Stimulated activated naive CD8-positive, alpha-beta T cell treated with anti-CD3 and anti-CD28 coated beads, Interleukin-15, amount 100 ng/mL, for 72 hours (primary cell): ENCODE data around the gene CCDC137.

Experiments
- ATAC-seq: fragments of 150-1000 bp; cut with Tn5 transposase; 2 replicates; pipeline ENCODE4 v1.10.0; 2021; ENCODE audit warnings: mild to moderate bottlenecking, moderate library complexity
- DNase-seq, 2 donors: peaks; one replicate each; pipeline ENCODE4 v3.0.0; 2021 to 2022
- H3K27ac Mint-ChIP-seq, 2 donors: one replicate each; pipeline ENCODE4 v1.8.0; 2022; ENCODE audit warnings: mild to moderate bottlenecking in 2 of 2, mixed read lengths in 2 of 2, moderate library complexity in 2 of 2
- H3K27me3 Mint-ChIP-seq: one replicate; pipeline ENCODE4 v1.8.0; 2022; ENCODE audit warnings: mixed read lengths
- H3K4me1 Mint-ChIP-seq: one replicate; pipeline ENCODE4 v1.8.0; 2022; ENCODE audit warnings: mild to moderate bottlenecking, mixed read lengths
- H3K4me3 Mint-ChIP-seq, 2 donors: one replicate each; pipeline ENCODE4 v1.8.0; 2022; ENCODE audit warnings: mild to moderate bottlenecking in 2 of 2, mixed read lengths in 2 of 2, moderate library complexity in 1 of 2
- H3K9me3 Mint-ChIP-seq, 2 donors: one replicate each; pipeline ENCODE4 v1.8.0; 2022; ENCODE audit warnings: mixed read lengths in 2 of 2

Gene CCDC137

DNA sequence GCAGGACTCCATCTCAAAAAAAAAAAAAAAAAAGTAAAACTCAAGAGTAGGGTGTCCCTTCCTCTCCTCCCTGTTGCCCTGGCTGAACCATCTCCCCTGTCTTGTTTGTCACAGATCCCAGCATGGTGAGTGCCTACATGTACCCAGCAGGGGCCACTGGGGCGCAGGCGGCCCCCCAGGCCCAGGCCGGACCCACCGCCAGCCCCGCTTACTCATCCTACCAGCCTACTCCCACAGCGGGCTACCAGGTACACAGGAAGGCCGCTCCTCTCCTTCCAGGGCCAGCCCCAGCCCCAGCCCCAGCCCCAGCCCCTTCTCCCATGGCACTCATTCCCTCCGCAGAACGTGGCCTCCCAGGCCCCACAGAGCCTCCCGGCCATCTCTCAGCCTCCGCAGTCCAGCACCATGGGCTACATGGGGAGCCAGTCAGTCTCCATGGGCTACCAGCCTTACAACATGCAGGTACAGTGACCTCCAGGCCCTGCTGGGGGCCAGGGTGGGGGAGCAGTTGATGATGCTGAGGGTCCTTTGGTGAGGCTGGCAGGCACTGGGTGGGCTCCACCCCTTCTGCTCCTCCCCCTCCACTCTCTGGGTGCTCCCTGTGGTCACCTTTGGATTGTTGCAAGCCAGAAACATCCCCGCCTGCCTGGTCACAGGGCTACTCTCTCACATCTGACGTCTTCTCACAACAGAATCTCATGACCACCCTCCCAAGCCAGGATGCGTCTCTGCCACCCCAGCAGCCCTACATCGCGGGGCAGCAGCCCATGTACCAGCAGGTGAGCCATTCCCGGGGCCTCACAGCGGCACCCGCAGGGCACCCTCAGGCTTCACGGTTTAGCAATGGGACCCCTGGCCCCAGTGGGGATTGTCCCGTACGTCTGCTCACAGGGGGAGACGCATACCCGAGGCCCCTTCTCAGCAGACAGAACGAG is 34.1 kb downstream of the CCDC137 start:
- DNase-seq (no peak), ATAC-seq (no peak)
- no peaks in the 10 kb centered on the region for H3K27me3 Mint-ChIP-seq
- H3K27ac Mint-ChIP-seq = peak overlapping the region in 1 of 2 donors; percentile 99
- peak overlapping the region; percentile 41 to 97 for H3K4me3 Mint-ChIP-seq
- H3K4me1 Mint-ChIP-seq = peaks cover 52% of the 10 kb centered on the region
- H3K9me3 Mint-ChIP-seq = no peaks in the 10 kb centered on the region

DNA sequence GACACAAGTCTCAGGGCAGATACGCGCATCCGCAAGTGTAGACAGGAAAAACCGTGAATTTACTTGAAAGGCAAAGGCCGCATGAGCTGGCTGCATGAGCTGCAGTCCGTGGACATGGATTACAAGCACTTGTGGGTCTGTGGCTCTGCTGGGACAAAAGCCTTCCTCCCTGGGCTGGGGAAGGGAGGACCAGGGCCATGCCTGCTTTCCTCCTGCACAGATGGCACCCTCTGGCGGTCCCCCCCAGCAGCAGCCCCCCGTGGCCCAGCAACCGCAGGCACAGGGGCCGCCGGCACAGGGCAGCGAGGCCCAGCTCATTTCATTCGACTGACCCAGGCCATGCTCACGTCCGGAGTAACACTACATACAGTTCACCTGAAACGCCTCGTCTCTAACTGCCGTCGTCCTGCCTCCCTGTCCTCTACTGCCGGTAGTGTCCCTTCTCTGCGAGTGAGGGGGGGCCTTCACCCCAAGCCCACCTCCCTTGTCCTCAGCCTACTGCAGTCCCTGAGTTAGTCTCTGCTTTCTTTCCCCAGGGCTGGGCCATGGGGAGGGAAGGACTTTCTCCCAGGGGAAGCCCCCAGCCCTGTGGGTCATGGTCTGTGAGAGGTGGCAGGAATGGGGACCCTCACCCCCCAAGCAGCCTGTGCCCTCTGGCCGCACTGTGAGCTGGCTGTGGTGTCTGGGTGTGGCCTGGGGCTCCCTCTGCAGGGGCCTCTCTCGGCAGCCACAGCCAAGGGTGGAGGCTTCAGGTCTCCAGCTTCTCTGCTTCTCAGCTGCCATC is 34.9 kb downstream of the CCDC137 start:
- no peaks in the 10 kb centered on the region for H3K9me3 Mint-ChIP-seq
- peak overlapping the region; percentile 94 to 97 for H3K4me3 Mint-ChIP-seq
- peaks cover 61% of the 10 kb centered on the region for H3K4me1 Mint-ChIP-seq
- DNase-seq = no peak
- peak overlapping the region; percentile 87 to 99 for H3K27ac Mint-ChIP-seq
- ATAC-seq = no peak
- H3K27me3 Mint-ChIP-seq = no peaks in the 10 kb centered on the region

DNA sequence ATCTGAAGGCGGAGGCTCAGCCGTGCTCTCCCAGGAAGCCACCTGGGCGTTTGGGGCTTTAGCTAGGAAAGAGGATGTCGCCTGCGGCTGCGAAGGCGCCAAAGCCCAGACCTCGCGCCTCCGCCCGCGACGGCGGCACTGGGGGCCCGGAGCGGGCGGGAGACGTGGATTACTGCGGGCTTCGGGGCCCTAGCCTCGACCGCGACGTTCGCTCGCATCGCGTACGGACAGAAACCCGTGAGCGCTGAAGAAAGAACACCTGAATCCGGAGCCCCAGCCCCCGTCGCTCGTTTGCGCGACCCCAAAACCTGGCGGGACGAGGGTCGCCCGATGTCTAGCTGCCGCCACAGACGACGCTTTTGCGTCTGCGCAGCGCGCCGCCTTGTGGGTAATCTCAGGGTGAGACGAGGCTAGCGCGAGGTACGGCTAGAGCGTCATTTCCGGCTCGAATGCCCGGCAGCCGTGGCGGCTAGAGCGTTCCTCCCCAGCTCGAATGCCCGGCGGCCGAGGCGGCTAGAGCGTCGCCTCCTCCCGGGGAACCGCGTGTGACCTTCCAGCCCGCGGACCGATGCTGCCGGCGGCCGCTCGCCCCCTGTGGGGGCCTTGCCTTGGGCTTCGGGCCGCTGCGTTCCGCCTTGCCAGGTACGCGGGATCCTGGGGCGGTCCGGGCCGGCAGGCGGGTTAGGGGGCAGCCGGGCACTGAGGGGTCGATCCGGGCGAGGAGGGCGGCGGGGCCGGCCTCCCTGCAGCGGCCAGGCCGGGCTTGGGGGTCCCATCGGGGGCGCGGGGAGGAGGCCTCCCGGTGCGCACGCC is 36.6 kb downstream of the CCDC137 start, which contains the start of gene MRPL12:
Gene MRPL12, plus strand, starts transcription at position 434 of the 813 bp plus-strand sequence. Its CDS starts 135 bp downstream, at position 569.
- peak; percentile 85 to 89 for DNase-seq
- H3K4me3 Mint-ChIP-seq = peak within 1 kb of the TSS; percentile 94 to 97
- ATAC-seq = peak; percentile 92
- peaks cover 61% of the 10 kb centered on the region for H3K4me1 Mint-ChIP-seq
- no peaks in the 10 kb centered on the region for H3K27me3 Mint-ChIP-seq
- H3K9me3 Mint-ChIP-seq = no peaks in the 10 kb centered on the region
- H3K27ac Mint-ChIP-seq = peak within 1 kb of the TSS; percentile 98 to 99

DNA sequence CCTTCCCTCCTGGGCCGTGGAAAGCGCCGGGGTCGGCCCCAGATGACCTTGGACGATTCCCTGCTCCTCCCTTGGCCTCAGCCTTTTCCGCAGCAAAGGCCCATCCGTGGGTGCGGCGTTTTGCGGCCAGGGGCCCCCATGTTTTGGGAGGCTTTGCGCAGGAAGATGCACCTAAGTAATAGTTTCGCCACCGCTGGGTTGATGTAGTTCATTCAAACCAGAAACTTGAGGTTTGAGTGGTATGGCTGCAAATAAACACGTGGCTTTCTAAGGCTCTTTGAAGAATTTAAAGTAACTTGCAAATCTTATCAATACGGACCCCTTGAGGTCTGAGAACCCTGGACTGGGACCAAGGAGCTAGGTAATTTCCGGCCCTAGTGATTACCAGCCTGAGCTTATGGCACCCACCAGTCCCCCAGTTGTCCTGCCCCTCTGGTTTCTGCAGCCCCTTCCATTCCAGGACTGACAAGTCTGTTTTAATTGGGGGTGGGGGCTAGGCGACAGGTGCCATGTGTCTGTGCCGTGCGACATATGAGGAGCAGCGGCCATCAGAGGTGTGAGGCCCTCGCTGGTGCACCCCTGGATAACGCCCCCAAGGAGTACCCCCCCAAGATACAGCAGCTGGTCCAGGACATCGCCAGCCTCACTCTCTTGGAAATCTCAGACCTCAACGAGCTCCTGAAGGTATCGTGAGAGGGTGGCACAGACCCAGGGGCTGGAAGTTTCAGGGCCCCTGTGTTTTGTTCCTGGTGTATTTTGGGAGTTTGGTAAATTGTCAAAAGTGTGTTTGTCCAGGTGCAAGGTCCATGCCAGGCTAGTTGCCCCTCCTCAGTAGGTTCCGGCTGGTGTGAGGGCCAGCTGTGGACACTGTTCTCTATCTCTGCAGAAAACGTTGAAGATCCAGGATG is 37.5 kb downstream of the CCDC137 start:
- ATAC-seq (peak; percentile 24), DNase-seq (peak in 1 of 2 donors; percentile 47)
- no peaks in the 10 kb centered on the region for H3K9me3 Mint-ChIP-seq
- no peaks in the 10 kb centered on the region for H3K27me3 Mint-ChIP-seq
- peaks cover 61% of the 10 kb centered on the region for H3K4me1 Mint-ChIP-seq
- peak overlapping the region; percentile 40 to 67 for H3K27ac Mint-ChIP-seq
- peak overlapping the region; percentile 94 to 97 for H3K4me3 Mint-ChIP-seq

DNA sequence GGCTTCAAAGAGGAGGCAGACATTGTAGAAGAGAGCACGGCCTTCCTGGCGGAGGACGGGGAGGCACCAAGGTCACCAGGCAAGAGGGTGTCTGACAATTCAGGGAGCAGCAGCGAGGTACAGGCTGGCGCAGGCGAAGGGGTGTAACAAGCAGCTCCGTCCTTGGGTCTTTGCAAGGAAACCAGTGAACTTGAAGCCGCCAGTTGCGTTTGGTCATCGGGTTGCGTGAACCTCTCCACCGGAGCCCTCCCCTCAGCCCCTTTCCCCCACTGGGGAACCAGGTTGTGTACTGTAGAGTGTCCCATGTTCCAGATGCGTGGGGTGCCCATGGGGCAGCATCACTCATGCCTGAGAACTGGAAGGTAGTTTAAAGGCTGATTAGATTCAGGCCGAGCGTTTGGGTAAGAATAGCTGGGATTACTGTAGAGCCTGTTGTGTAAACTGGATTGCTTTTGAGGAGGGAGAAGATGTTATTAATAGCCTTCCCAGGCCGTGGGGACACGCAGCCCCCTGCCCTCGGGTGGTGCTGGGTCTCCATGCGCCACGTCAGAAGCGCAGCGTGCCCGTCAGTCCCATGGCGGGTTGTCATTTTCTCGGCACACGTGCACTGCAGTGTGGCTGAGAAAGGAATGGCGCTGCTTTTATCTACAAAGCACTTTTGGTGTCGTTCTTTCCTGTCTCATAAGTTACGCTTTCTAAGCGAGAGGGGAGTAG is 39.1 kb downstream of the CCDC137 start:
- Mint-ChIP-seq H3K4me3 (peak overlapping the region in 1 of 2 donors; percentile 30), H3K27ac (peak overlapping the region; percentile 11 to 45), H3K27me3 (no peaks in the 10 kb centered on the region), H3K9me3 (no peaks in the 10 kb centered on the region), H3K4me1 (peaks cover 67% of the 10 kb centered on the region)
- DNase-seq (no peak), ATAC-seq (no peak)

DNA sequence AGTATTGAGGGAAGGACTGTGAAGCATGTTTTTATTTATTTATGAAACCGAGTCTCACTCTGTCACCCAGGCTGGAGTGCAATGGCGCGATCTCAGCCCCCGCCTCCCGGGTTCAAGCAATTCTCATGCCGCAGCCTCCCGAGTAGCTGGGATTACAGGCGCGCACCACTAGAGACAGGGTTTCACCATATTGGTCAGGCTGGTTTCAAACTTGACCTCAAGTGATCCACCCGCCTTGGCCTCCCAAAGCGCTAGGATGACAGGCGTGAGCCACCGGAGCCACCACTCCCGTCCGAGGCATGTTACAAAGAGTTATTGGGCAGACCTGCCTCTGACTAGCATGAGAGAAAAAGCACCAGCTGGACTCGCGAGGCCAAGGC is 39.7 kb downstream of the CCDC137 start:
- H3K4me1 Mint-ChIP-seq = peaks cover 67% of the 10 kb centered on the region
- H3K27me3 Mint-ChIP-seq = no peaks in the 10 kb centered on the region
- no peak overlapping the region for H3K27ac Mint-ChIP-seq
- H3K4me3 Mint-ChIP-seq = no peak overlapping the region
- DNase-seq (no peak), ATAC-seq (no peak)
- no peaks in the 10 kb centered on the region for H3K9me3 Mint-ChIP-seq

DNA sequence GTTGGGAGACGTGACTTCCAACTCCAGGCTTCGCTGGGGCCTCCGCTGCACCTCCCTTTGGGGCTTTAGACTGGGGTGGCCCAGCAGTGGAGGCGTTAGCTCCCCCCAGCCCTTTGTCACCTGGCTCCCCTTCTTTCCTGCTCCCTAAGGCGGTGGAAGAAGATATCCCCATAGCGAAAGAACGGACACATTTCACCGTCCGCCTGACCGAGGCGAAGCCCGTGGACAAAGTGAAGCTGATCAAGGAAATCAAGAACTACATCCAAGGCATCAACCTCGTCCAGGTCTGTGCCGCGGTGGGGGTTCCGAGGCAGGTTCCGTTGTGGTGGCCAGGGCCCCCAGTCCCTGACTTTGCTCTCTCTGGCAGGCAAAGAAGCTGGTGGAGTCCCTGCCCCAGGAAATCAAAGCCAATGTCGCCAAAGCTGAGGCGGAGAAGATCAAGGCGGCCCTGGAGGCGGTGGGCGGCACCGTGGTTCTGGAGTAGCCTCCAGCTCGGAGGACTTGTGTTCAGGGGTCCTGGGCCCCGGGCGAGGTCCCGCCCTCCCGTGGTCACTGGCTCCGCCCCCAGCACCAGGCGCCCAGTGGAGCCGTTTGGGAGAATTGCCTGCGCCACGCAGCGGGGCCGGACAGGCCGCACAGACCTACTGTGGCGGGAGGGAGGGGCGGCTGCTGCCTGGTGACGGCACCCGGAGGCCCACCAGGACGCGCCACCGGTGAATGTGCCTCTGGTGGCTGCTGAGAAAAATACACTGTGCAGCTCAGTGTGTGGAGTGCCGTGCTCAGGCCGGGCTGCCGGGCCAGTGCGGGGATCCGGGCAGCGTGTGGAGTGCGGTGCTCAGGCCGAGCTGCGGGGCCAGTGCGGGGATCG is 40.5 kb downstream of the CCDC137 start:
- ATAC-seq = no peak
- Mint-ChIP-seq H3K4me1 (peaks cover 65% of the 10 kb centered on the region), H3K27ac (peak overlapping the region in 1 of 2 donors; percentile 27), H3K27me3 (no peaks in the 10 kb centered on the region), H3K9me3 (no peaks in the 10 kb centered on the region), H3K4me3 (no peak overlapping the region)
- DNase-seq = peak in 1 of 2 donors; percentile 13

DNA sequence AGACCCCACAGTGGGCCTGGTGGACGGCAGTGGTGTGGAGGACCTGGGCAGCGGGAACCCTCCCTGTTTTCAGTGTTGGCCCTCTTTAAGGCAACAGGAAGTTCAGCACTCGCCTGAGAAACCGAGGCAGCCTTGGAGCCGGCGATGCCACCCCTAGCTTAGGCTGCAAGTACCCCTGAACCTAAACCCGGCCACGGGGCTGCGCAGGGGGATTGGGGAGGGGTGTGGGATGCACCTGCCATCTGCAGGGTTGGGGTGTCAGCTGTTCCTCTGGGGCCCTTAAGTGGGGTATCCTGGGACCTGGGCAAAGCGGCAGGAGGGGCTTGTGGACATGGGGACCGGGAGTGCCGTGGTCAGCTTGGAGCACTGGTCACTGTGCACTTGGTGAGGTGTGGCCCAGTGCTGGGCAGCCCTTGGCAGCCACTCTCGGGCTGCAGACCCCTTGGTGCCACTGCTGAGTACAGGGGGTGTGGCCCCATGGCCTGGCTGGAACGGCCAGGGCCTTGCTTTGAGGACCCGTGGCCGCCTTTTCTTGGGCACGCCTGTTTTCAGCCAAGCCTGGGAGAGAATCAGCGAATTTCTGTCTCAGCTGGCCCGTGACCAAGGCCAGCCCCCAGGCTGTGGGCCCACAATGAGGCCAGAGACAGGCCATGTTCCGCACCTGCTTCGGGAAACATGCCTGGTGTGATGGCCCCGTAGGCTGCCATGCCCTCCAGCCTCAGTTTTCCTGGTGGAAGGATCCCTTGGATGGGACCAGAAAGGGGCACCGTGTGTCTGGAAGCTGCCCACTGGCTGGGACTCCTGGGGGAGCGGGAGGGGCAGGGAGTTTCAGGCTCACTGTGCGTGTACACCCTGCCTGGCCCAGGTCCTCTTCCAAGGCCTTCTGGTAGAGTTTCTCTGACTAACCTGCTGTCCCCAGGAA is 41.4 kb downstream of the CCDC137 start:
- peaks cover 63% of the 10 kb centered on the region for H3K4me1 Mint-ChIP-seq

DNA sequence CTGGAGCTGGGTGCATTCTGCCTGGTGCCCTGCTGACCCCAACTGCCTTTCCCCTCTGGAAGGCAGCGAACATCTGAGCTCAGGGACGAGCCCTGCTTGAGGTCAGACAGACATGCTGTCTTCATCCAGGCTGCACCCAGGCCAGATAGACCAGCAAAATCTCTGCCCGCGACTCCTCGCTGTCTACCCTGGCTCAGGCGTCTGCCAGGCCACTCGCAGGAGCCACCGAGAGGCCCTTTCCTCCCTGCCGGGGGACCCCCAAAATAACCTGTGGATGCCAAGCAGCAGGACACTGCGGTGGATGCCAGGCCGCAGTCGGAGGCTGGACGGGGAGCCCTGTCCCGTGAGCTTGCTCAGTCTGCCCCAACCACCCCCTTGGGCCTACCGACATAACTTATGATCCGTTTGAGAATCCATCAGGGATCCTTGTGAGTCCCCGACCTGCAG is 42.2 kb downstream of the CCDC137 start:
- H3K27me3 Mint-ChIP-seq = no peaks in the 10 kb centered on the region
- H3K27ac Mint-ChIP-seq = no peak overlapping the region
- ATAC-seq (no peak), DNase-seq (no peak)
- H3K4me1 Mint-ChIP-seq = peaks cover 71% of the 10 kb centered on the region
- no peaks in the 10 kb centered on the region for H3K9me3 Mint-ChIP-seq
- no peak overlapping the region for H3K4me3 Mint-ChIP-seq

More for the DNA sequence above, 41.4 kb downstream of the CCDC137 start:
- H3K9me3 Mint-ChIP-seq = no peaks in the 10 kb centered on the region
- ATAC-seq = no peak
- H3K4me3 Mint-ChIP-seq = no peak overlapping the region
- DNase-seq = no peak
- H3K27me3 Mint-ChIP-seq = no peaks in the 10 kb centered on the region
- H3K27ac Mint-ChIP-seq = no peak overlapping the region

DNA sequence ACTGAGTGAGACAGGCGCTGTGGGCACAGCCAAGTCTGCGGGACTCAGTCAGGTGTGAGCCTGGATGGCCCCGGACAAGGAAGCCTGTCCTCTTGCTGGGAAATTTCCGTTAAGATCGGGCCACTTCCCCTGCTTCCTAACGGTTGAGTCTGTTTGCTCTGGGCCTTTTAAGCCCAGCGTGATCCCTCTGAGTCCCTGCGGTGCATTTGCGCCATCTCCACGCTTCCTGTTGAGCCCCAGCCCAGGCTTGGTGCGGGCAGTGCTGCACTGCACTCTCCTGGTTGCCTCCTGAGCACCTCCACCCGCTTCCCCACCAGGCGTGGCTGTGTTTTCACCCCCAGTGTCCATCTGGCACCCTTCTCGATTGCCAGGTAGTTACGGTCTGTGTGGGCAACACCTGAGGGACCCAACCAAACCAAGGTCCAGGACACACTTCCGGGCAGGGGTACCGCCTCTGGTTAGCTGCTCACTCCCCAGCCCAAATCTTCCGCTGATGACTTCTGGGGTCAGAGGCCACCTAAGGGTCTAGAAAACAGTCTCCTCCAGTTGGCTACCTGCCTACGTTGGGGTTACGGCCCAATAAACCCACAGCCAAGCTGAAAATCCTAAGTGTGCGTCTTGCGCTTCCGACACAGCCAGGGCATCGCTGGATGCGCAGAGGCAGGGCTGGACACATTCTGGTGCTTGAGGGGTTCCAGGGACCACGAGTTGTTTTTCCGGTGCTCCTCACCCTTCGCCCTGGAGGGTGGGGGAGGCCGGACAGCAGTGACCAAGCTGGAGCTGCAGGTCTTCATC is 44.2 kb downstream of the CCDC137 start:
- peak in 1 of 2 donors; percentile 28 for DNase-seq
- no peak for ATAC-seq

DNA sequence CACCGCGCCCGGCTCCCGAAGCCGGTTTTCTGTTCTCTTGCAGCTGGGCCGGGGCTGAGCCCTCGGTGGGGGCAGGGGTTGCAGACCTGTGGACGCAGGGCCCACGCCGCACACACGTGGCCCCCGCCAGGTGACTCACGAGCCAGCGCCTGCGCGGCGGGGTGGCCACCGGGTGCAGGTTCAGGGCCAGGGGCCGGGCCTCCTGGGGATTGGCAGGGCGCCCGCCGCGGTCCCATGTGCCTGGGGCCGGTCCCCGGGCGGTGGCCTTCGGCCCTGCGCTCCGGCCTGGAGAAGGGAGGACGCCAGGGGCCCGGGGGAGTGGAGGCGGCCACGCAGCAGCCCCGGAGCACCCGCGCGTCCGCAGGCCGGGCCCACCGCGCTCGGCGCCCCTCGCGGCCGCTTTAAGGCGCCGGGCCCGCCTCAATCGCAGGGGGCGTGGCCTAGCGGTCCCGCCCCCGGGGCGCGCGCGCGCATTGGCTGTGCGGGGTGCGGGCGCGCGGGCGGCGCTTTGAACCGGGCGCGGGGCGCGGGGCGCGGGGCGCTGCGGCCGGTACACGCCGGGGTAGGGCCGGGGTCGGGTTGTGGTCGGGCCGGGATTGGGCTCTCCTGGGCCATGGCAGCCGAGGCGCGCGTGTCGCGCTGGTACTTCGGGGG is 45.4 kb downstream of the CCDC137 start, which contains the start of gene SLC25A10:
Gene SLC25A10, plus strand, starts transcription at position 471 of the 654 bp plus-strand sequence. Its CDS starts 143 bp downstream, at position 614.
- Mint-ChIP-seq H3K27me3 (no peaks in the 10 kb centered on the region), H3K27ac (peak within 1 kb of the TSS; percentile 88 to 95), H3K9me3 (no peaks in the 10 kb centered on the region), H3K4me3 (peak within 1 kb of the TSS; percentile 88 to 90), H3K4me1 (peaks cover 50% of the 10 kb centered on the region)
- ATAC-seq (peak; percentile 91), DNase-seq (peak; percentile 86)

More for the DNA sequence above, 44.2 kb downstream of the CCDC137 start:
- Mint-ChIP-seq H3K4me1 (peaks cover 62% of the 10 kb centered on the region), H3K4me3 (peak overlapping the region; percentile 81 to 88), H3K27me3 (no peaks in the 10 kb centered on the region), H3K9me3 (no peaks in the 10 kb centered on the region), H3K27ac (peak overlapping the region in 1 of 2 donors; percentile 63)
